GM19240 (cell line): Measurements from ENCODE around the gene KIAA0930.
"Not testable (repeated sequence)": the region's sequence is repeated elsewhere in the genome, so short reads cannot be mapped to it uniquely, and the experiment has no call there.

Source experiments
- DNase-seq: peaks from one replicate; pipeline ENCODE4 v3.0.0; 2011; ENCODE audit warnings: low spot score; ENCODE audit not compliant: insufficient read length

KIAA0930 gene

DNA sequence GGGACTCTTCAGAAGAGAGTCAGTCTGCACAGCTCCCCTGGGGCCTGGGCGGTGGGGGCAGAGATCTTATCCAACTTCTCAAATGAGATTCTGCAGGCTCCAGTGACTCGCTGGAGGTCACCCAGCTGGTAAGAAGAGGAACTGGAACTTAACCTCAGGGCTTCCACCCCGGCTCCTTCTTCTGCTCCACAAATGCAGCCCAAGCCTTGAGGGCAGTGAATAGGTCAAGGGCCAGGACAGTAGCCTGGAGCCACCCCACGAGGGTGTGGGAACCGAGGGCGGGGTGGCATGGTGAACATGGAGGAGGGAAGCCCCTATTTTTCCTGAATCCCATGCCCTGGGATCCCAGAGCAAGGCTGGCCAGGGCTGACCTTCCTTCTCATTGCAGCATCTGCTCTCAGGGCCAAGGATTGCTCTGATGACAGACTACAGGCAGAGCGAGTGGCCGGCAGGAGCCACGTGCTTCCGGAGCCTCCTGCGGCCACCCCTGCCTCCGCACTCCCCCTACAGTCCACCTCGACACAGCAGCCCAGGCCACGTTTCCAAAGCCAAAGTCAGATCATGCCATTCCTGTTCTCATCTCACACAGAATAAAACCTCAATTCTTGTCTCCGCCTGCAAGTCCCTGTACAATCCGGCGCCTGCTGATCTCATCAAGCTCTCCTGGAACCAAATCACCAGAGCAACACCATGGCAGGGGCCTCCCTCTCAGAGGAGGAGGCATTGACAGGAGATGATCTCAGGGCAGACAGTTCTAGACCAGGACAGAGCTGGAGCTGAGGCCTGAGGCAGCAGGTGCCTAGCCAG lies 23.0 kb upstream of the KIAA0930 start:
- DNase-seq = peak; percentile 65

DNA sequence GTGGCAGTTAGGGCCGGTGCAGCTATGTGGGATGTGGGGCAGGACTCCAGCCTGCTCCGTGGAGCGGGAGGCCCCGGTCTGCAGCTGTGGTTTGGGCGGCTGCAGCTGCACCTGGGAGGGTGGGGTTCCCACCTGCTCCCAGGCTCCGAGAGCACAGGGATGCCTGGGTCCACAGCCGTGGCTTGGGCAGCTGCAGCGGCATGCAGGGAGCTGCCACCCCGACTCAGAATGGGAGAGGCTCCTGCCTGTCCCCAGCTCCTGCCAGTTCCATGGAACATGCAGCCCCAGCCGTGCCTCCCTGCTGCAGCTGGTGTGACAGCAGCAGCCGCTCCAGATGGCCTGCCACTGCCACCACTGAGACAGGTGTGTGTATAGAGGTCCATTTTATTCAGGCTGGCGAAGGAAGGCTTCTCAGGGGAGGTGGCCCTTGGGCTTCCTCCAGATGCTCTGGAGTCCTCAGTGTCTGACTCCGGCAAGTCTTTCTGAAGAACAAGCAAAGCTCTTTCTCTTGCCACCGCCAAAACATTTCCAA lies 22.3 kb upstream of the KIAA0930 start:
- DNase-seq = no peak

DNA sequence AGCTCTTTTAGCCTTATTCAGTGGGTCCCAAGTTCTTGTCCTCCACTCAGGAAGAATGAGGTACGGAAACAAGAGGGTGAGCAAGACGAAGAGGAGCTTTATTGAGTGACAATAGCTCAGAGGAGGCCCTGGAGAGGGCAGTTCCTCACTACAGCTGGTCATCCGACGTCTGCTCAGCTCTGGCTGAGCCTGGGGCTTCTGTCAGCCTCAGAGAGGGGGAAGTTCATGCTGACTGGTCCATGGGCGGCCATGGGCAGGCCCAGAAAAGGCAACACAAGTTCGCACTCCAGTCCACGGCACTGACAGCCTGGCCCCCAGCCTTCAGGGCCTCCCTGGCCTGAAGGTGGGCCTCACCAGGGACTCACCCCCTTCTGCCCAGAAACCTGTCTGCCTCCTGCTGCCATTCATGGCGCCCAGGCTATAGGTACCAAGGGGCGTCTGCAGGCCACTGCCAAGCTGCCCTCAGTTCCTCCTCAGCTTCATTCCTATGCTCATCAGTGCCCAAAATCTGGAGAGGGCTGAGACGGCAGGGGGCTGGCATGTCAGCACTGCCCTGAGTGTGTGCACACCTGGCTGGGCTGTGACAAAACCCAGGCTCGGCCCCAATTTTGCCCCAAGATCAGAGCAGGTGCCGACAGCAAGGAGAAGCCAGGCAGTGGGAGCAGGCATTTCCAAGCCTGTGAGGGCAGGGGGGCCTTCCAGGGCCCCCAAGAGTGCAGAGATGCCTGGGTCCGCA lies 21.7 kb upstream of the KIAA0930 start:
- DNase-seq = no peak

DNA sequence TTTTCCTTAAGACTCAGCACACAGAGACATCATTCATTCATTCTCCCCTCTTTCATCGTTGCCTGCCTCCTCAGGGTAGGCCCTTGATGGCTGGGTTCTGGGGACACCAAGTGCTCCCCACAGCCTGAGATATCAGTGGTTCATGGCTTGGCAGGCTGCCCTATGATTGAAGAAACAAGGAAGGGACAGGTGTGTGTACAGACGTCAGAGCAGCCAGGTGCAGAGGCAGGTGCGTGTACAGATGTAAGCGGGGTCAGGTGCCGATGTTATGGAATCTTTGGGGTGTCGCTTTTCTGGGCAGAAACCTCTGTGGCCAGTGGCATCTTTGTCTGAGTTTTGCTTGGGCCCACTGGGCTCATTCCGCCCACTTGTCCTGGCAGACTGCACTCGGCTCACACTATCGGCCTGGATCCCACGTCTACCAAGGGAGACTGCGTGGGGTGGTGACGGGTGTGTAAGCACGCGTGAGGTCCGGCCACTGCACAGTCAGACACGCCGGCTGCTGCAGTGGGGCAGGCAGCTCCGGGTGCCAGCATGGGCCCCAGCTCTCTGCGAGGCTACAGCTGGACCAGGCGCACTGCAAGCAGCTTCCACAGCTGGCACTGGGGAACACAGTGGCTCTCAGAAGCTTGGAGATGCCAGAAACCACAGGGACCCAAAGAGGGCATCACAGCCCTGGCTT lies 20.9 kb upstream of the KIAA0930 start:
- no peak for DNase-seq

DNA sequence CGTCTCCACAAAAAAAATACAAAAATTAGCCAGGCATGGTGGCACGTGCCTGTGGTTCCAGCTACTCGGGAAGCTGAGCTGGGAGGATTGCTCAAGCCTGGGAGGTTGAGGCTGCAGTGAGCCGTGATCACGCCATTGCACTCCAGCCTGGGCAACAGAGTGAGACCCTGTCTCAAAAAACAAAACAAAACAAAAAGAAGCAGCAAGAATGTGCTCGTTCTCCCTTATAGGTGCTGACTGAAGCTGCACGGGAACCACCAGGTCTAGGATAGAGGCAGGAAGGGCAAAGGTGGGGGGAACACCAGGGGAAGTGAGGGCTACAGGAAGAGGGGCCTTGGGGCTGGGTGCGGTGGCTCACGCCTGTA lies 19.7 kb upstream of the KIAA0930 start:
- not testable (repeated sequence) for DNase-seq

DNA sequence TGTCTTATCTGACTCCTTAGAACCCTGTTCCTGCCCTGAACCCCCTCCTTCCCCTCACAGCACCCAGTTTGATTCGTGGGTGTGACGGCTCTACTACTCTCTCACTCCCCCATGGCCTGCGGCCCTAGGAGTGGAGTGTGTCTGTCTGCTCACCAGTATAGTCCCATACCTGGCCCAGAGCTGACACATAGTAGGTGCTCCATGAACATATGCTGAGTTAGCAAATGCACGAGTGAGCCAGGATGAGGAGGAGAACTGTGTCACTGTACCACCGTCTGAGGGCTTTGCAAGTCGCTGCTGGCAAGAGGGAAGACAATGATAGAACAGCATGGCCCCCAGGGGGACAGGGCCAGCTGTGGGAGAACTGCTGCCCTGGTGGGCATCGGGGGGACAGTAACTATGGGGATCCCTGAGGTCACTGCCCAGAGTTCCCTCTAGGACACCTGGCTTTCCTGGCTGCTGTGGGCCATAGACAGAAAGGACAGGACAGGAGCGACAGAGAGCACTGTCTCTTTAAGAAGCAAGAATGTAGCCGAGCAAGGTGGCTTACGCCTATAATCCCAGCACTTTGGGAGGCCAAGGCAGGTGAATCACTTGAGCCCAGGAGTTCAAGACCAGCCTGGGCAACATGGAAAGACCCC lies 19.2 kb upstream of the KIAA0930 start:
- no peak for DNase-seq

DNA sequence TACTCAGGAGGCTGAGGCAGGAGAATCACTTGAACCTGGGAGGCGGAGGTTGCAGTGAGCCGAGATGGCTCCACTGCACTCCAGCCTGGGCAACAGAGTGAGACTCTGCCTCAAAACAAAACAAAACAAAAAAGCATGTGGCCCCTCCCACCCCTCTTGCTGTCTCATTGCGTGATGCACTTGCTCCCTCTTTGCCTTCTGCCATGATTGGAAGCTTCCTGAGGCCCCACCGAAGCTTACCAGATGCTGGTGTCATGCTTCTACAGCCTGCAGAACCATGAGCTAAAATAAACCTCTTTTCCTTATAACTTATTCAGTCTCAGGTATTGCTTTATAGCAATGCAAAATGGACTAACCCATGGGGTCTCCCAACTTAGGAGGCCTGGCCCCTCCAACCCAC lies 17.2 kb upstream of the KIAA0930 start:
- not testable (repeated sequence) for DNase-seq

DNA sequence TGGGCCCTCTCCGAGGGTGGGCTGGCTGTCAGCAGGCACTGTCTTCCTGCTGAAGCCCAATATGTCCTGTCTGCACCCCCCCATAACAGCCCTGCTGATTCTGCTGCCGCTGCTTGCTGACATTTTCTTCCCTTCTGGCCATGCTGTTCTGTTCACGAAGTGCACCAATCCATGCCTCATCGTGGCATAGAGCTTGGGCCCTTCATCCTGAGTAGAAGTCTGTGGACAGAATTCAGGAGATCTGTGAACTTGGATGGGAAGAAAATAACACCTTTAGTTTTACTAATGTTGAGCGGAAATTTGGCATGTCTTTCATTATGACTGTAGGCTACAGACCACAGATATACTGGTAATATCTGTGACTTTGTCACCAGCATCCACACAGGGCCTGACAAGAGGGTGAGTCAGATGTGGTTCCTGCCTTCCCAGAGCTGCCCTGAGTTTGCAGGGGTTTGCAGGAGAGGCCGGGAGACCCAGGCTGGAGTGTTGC lies 14.1 kb upstream of the KIAA0930 start:
- DNase-seq = peak; percentile 43

DNA sequence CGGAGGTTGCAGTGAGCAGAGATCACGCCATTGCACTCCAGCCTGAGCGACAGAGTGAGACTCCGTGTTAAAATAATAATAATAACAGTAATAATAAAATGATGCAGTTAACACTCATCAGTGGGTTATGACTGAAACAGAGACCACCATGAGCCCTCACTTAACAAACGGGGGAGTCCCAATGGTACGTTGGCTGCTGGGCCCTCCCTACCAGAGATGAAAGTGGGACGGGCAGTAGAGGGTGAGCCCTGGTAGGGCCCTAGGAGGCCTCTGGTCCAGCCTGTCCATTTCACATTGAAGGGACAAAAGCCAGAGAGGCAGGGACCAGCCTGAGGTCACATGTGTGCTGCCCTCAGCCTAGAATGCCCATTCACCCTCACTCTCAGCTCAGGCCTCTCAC lies 13.7 kb upstream of the KIAA0930 start:
- no peak for DNase-seq

DNA sequence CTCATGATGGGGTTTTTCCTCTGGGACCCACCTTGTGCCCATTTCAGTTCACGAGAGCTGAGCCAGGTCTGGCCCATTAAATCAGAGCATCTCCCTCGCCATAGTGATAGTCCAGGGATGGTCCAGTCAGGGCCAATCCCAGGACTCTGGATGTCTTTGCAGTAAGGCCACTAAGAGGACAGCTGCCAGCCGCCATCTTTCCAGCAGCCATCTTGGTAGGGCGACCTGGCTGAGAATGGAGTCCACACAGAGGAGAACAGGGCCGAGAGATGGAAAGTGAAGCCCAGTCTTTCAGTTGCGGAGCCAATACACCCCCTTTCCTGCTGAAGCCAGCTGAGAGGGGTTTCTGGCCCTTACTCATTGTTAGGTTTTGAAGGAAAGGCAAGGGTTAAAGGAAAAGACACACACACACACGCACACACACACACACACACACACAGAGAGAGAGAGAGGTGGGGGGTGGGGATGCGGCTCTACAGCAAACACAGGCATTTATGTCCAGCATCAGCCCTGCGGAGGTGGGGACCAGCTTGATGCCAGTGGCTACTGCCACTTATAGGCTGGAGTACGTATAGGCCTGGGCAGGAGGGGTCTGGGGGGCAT lies 12.4 kb upstream of the KIAA0930 start:
- no peak for DNase-seq

DNA sequence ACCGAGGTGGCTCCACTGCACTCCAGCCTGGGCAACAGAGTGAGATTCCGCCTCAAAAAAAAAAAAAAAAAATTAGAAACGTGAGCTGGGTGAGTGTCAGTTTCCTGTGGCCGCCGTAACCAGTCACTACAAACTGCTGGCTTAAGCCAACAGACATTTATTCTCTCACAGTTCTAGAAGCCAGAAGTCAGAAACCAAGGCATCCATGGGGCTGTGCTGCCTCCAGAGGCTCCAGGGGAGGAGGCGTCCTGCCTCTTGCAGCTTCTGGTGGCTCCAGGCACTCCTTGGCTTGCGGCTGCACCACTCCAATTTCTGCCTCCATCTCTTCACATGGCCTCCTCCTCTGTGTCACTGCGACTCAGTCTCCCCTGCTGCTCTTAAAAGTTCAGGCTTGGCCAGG lies 11.1 kb upstream of the KIAA0930 start:
- DNase-seq = no peak

DNA sequence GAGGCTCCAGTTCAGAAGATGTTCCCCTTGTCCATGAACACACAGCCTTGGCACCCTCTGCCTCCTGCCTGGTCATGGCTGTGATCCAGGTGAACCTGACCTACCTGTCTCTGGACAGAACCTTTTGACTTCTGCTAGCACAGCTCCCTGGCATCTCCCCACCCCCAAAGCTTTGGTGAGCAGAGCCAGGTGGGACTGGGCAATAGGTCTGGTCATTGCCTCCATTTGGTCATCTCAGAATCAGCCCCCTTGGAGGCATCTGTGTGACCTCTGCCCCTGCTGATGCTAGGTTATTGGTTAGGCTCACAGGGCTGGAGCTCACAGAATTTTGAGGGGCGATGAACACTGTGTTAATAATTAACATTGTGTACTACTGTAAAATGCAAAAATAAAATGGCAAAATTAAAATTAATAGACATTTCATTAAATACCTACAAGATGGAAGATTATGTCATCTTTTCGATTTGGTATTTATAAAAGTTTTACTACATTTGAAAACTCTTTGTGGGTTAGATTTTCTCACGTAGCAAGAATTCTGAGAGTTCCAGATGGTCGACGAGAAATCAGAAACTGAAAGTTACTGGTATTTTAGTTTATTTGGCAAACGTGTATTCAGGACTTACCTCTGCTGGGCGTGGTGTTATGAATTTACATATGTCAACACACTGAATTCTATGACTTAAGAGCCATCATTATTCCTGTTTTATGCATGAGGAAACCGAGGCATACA lies 8.3 kb upstream of the KIAA0930 start:
- DNase-seq = peak; percentile 43

DNA sequence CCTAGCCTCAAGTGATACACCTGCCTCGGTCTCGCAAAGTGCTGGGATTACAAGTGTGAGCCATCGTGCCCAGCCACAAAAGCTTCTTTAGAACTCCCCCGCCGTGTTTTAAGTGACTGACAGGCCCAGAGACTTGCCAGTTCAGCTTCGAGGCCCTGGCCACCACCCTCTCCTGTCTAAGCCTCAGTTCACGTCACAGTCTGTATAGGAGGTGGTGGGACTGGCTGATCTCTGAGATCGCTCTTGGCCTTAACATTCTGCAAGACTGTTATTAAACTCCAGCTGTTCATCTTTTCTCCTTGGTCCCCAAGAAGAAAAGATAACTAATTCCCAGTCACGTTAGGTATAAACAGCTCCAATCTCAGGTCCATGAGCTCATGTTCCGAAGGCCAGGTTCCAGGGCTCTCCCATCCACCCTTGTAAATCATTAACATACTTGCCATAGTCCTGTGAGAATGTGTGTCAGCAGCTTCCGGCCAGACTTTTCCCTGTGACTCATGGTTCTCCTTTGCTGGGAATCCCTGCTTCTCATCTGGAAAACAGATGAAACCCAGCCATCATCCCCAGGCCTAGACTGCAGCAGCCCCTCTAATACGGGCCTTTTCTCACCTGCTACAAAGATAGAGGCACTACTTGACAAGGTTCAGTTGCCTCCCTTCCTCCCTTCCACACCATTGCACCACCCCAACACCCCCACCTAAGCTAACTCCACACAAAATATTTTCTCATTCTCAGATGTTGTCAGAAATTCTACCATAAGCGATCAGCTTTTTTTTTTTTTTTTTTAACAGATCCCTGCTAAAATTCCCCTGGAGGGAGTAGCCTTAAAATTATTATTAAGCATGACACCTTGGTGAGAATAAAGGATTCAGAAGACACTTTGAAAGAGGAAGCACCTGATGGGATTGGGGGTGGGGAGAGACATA lies 5.6 kb upstream of the KIAA0930 start:
- DNase-seq = no peak

DNA sequence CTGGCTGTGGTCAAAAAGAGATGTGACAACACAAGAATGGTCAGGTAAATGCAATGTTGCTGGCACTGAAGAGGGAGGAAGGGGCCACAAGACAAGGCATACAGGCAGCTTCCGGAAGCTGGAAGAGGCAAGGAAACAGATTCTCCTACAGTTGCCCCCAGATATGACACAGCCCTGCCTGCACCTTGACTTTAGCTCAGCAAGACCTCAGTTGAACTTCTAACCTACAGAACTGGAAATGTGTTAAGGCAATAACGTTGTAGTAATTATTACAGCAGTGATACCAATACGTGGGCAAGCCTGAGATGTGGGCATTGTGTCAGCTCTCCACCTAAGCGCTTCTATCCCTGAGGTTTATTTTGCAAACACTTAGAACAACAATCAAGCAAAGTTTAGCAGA lies 4.2 kb upstream of the KIAA0930 start:
- no peak for DNase-seq

DNA sequence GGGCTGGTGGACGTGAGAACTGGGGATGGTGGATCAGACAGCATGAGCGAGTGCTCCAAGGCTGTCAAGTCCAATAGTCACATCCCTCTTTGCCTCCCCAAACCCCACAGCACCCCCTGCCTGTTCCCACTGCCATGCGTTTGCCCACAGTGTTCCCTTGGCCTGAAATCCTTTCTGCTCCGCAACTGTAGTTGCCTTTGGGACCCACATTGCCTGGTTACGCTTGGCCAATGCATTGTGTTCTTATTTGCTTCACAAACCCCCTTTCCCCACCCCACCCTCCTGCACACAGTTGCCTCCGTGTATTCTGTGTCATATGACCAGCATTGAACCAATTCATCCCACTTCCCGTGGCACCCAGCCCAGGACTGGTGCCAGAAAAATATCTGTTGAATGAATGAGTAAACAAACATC lies 2.1 kb upstream of the KIAA0930 start:
- no peak for DNase-seq

DNA sequence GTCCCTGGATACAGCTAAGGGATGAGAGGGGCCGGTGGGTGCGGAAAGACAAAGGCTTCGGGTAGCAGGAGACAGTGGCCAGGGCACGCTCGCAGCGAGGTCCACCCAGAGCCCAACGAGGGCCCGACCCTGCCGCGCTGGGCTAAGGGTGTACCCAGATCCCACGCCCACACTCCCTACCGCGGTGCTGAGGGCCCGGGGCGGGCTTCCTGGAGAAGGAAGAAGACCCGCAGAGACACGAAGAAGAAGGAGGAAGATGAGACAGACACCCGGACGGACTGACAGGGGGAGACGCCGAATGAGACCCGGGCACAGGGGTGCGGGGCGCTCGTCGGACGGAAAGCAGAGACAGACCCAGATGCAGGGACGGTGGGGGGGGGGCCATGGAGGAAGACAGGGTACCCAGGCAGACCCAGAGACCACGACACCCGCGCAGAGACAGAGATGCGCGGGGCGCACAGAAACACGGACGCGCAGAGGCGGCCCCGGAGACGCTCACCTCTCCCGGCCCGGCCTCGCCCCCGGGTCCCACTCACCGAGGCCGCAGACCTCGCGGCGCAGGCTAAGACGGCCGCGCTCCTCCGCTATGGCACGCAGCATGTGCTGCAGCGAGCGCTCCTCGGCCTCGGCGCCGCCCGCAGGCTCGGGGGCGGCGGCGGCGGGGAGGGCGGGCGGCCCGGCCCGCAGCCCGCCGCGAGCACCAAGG lies 437 bp downstream of the KIAA0930 start:
- peak; percentile 41 for DNase-seq

DNA sequence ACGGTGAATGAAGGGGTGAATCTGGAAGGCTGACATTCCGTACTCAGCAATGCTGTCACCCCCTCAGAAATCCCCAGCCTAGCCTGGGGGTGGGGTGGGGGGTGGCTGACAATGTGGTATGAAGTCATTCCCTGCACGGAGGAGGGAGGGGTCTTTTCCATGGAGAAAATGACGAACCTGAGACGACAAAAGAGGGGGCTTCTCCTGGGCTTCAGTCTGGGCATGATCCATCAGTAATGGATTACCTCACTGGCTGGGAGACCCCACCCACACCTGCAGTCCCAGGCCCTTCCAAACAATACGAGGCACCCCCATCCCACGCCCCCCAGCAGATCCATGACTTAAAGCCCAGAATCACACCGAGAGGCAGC lies 1.0 kb downstream of the KIAA0930 start:
- no peak for DNase-seq

DNA sequence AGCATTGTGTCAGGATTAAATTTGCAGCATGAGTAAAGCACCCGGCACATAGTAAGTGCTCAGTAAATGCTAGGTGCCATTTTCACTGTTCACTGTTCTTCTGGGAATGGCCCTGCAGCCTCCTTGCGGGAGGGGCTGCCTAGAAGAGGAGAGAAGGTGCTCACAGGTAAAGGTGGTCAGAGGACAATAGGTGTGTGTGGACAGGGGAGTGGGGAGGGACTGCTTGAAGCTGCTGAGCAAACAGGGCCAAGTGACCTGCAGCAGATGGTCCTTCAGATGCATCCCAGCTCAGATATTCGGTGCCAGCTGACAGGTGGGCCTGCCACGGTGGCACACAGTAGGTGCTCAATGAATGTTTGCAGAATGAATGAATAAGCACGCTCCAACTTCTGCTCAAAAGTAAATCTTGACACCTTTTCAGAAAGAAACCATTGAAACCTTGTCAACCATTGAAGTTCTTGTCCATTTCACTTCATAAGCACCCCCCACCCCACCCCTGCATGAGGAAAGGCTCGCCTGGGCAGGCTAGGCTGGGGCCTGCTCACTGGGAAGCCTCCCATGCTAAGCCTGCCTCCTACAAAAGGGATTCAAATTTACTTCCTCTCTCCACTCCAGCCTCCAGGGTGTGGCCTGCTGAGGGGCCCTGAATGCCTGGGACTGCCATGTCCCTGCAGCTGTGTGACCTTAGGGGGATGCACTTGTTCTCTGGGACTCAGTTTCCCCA lies 1.6 kb downstream of the KIAA0930 start:
- DNase-seq = no peak
